ENCODE measurements around the gene SRSF12.

DNA sequence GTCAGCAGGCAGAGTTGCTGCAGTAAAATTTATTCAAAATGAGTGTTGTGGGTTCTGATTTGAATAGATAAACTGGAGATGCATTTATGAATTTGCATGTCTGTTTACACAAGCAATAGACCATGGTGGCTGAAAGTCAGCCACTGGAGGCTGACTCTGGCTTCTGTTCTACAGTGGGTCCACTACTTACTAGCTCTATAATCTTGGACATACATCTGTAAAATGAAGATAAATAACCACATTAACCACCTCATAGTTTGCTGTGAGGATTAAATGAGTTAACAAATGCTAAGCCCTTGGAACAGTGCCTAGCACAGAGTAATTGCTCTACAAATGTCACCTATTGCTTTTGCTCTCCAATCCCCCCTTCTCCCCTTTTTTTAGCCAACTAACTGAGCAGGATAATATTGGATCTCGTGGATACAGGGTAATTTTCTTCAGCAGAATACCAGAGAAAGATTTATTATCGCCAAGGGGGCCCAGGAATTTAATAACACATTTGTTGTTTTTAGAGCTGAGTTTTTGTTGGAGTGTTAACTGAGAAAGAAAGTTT is 26.6 kb upstream of the SRSF12 start:
- TF ChIP-seq, protein P1, sequence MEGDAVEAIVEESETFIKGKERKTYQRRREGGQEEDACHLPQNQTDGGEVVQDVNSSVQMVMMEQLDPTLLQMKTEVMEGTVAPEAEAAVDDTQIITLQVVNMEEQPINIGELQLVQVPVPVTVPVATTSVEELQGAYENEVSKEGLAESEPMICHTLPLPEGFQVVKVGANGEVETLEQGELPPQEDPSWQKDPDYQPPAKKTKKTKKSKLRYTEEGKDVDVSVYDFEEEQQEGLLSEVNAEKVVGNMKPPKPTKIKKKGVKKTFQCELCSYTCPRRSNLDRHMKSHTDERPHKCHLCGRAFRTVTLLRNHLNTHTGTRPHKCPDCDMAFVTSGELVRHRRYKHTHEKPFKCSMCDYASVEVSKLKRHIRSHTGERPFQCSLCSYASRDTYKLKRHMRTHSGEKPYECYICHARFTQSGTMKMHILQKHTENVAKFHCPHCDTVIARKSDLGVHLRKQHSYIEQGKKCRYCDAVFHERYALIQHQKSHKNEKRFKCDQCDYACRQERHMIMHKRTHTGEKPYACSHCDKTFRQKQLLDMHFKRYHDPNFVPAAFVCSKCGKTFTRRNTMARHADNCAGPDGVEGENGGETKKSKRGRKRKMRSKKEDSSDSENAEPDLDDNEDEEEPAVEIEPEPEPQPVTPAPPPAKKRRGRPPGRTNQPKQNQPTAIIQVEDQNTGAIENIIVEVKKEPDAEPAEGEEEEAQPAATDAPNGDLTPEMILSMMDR (conservative IDR thresholded peaks at IDR 0.05): no peak
- no peak for TF ChIP-seq ZFX (IDR thresholded peaks at IDR 0.05)
